ENCODE data around the gene BCKDK. TPM values are rescaled to one million over a fixed set of nuclear protein-coding genes. Genes with fewer than 3 reads are reported as not detected.

Gene BCKDK
- total and polyA plus RNA-seq, 2 of the 8 experiments (the other 6 are each of a cell fraction or from before 2014, with no cell fraction given), result 49.6 to 77.1 TPM

DNA sequence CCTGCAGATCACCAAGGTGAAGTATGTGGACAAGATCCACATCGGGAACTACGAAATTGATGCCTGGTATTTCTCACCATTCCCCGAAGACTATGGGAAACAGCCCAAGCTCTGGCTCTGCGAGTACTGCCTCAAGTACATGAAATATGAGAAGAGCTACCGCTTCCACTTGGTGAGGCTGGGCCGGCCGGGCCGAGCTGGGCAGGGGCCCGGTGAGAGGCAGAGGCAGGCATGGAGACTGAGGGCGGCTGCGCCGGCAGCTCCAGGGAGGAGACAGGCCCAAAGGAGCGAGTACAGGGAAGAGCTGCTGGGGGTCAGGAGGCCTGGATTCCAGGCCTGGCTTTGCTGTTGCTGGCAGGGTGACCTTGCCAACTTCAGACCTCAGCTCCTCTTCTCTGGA is 19.0 kb downstream of the BCKDK start:
- CTCF ChIA-PET (ENCODE audit: partially characterized antibody), result interaction anchor here (0.9 to 2.1 kb wide), 7 partner anchors 8 to 141 kb away, joined by 3 to 6 read pairs (median 3); partner anchors contain the start of gene PRSS8
- H4K5ac ChIP-seq (ENCODE audit: insufficient read length, low read depth, low read length), result no peak overlapping the region
- H2AFZ ChIP-seq (ENCODE audit: low read length), result no peak overlapping the region
- H3K4me3 ChIP-seq (ENCODE audit: extremely low read depth in 1 of 4, insufficient read depth in 2 of 4, low read depth in 3 of 4, low read length in 4 of 4), result no peak overlapping the region
- no peak overlapping the region for H2BK120ac ChIP-seq (replicated peaks; ENCODE audit: low read depth, low read length)
- H4K20me1 ChIP-seq (replicated peaks in 1 of 2; ENCODE audit: control insufficient read depth in 1 of 2, insufficient read depth in 2 of 2, low read length in 2 of 2), result no peaks in the 10 kb centered on the region
- H3K4me1 ChIP-seq (replicated peaks in 1 of 4; ENCODE audit: control insufficient read depth in 3 of 4, insufficient read depth in 4 of 4, low read length in 3 of 4), result peaks cover 0 to 20% (median 15%) of the 10 kb centered on the region in 4 experiments; a peak in 6 of 7 replicates
- H2BK15ac ChIP-seq (ENCODE audit: low read length), result no peak overlapping the region
- no peaks in the 10 kb centered on the region for H3K23me2 ChIP-seq (ENCODE audit: low read depth, low read length)
- no peaks in the 10 kb centered on the region for H3K27me3 ChIP-seq (replicated peaks in 1 of 4; ENCODE audit: control insufficient read depth in 3 of 4, extremely low read depth in 1 of 4, insufficient read depth in 3 of 4, low read length in 3 of 4)
- no peak overlapping the region for H2AK5ac ChIP-seq (ENCODE audit: low read depth, low read length)
- no peak overlapping the region for H3K4ac ChIP-seq (replicated peaks; ENCODE audit: insufficient read length, low read depth, low read length)
- H3K4me2 ChIP-seq (ENCODE audit: insufficient read depth in 1 of 2, low read depth in 2 of 2, low read length in 2 of 2), result no peak overlapping the region
- POLR2A ChIA-PET (ENCODE audit: partially characterized antibody), result interaction anchor here (0.7 to 34.9 kb wide), 6 partner anchors 6 to 57 kb away, joined by 3 to 713 read pairs (median 4); partner anchors contain the start of genes BCKDK, FUS, KAT8 and PRSS36
- no peak overlapping the region for H3K23ac ChIP-seq (ENCODE audit: insufficient read length)
- no peaks in the 10 kb centered on the region for H3K9me3 ChIP-seq (ENCODE audit: insufficient read depth in 2 of 2, low read depth in 1 of 2, low read length in 1 of 2)
- H2BK12ac ChIP-seq (ENCODE audit: low read depth, low read length), result no peak overlapping the region
- FAIRE-seq, result no peak
- no peak overlapping the region for H3K9ac ChIP-seq (replicated peaks in 1 of 4; ENCODE audit: extremely low read depth in 1 of 4, low read depth in 3 of 4, low read length in 3 of 4)
- H2BK20ac ChIP-seq (ENCODE audit: low read length), result no peak overlapping the region
- H3K56ac ChIP-seq (replicated peaks; ENCODE audit: insufficient read length, low read depth, low read length), result no peak overlapping the region
- H4K91ac ChIP-seq (replicated peaks; ENCODE audit: insufficient read length, low read length), result no peak overlapping the region
- H3K27ac ChIP-seq (ENCODE audit: low read depth, low read length), result no peak overlapping the region
- no peak overlapping the region for H3K18ac ChIP-seq (ENCODE audit: extremely low read depth, low read length)
- no peak overlapping the region for H2BK5ac ChIP-seq (ENCODE audit: low read depth, low read length)
- H4K8ac ChIP-seq (ENCODE audit: extremely low read depth, insufficient read depth, low read length), result peak overlapping the region; percentile 42; the same call in 1 of the 2 replicates
- no peaks in the 10 kb centered on the region for H3K79me2 ChIP-seq (ENCODE audit: control insufficient read depth in 1 of 2, insufficient read depth in 2 of 2, low read length in 2 of 2)
- TF ChIP-seq SP4 (IDR thresholded peaks at IDR 0.05; ENCODE audit: low read length) (no peak), BRCA1 (IDR thresholded peaks at IDR 0.05; ENCODE audit: low read depth, low read length) (no peak), SRF (IDR thresholded peaks at IDR 0.05; ENCODE audit: low read depth, low read length) (no peak), PHF8 (conservative IDR thresholded peaks at IDR 0.05; ENCODE audit: low read depth, low read length) (no peak), EP300 (IDR thresholded peaks at IDR 0.05; ENCODE audit: borderline replicate concordance in 1 of 2, low read depth in 2 of 2, low read length in 2 of 2) (no peak), NANOG (IDR thresholded peaks at IDR 0.05; ENCODE audit: insufficient read depth, low read depth, low read length, poor library complexity, severe bottlenecking) (no peak), SP2 (IDR thresholded peaks at IDR 0.05; ENCODE audit: low read length) (no peak), MAFK (IDR thresholded peaks at IDR 0.05; ENCODE audit: low read depth, low read length) (no peak), RXRA (IDR thresholded peaks at IDR 0.05; ENCODE audit: insufficient read depth, low read depth, low read length) (no peak), YY1 (IDR thresholded peaks at IDR 0.05; ENCODE audit: low read depth, low read length) (no peak), POLR2A (IDR thresholded peaks at IDR 0.05; ENCODE audit: control extremely low read depth in 1 of 2, low read depth in 2 of 2, low read length in 2 of 2) (no peak), POU5F1 (IDR thresholded peaks at IDR 0.05; ENCODE audit: low read depth, low read length) (no peak)
- no peak overlapping the region for H3K14ac ChIP-seq (ENCODE audit: insufficient read length)
- peaks cover 11 to 20% (median 18%) of the 10 kb centered on the region in 4 experiments for H3K36me3 ChIP-seq (ENCODE audit: control insufficient read depth in 2 of 4, insufficient read depth in 4 of 4, low read length in 3 of 4)
- H3K79me1 ChIP-seq (ENCODE audit: low read depth, low read length), result no peaks in the 10 kb centered on the region; the same call in 1 of the 2 replicates
- no peak for DNase-seq (ENCODE audit: low read depth in 1 of 2, low spot score in 2 of 2)
- 88% methylated on average over 13 of the region's 13 CpGs; no CpG with 5 or more reads in 1 of the 2 experiments for WGBS, 2 experiments (ENCODE audit: extremely low coverage in 1 of 2, insufficient coverage in 1 of 2, insufficient read length in 1 of 2, insufficient replicate concordance in 2 of 2, low coverage in 1 of 2, low lambda C conversion rate in 2 of 2, missing lambda C conversion rate in 1 of 2)
